Measurements from ENCODE around the gene FSD1.
A peak's percentile ranks its signal among the peaks of the same experiment; 100 is the strongest.
"Not testable (repeated sequence)": the region's sequence is repeated elsewhere in the genome, so short reads cannot be mapped to it uniquely, and the experiment has no call there.

Gene FSD1

GRCh38 chr19:4286141-4286540, 18.3 kb upstream of the FSD1 start:
- DNase-seq: not testable (repeated sequence)

DNA sequence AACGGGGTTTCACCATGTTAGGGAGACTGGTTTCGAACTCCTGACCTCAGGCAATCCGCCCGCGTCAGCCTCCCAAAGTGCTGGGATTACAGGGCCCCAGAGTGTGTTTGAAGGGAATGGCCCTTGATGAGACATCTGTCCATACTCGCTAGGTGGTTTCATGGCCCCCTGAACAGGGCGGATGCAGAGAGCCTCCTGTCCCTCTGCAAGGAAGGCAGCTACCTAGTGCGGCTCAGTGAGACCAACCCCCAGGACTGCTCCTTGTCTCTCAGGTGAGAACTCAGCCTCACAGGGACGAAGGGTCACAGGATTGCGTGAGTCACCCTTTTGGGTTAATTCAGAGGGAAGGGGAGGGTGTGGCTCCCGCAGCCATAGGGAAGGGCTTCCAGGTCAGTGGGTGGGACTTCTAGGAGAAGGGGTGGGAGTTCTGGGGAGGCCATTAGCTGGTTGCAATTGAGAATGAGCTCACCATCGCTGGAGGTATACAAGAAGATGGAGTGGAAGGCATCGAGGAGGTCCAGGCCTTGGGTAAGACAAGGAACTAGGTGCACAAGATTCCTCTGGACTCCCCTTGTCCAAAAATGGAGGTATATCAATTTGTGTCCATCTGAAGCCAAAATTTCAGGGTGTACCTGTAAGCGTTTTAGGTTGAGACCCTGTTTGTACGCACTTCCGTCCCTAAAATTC, 16.2 kb upstream of the FSD1 start:
- DNase-seq: no peak

DNA sequence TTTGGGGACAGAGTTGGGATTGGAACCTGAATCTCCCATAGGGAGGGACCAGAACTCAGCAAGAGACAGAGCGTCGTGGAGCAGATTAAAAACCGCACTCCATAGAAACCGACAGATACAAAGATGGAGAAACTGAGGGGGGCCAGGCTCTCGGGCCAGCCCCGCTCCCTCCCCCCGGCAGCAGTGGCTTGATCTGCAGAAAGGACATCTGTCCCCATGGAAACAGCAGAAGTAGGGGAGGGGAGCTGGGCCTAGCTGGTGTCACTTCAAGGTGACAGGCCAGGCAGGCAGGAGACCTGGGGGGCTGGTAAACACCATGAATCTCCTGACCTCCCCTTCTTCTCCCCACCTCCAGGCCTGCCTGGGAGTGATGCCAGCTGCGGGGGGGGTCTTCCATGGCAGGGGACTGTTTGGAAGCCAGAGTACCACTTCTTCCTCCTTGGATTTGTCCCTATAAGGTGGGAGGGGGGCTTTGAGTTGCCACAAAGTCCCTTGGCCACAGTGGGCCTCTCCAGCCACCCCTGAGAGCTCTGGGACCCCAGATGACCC, 13.1 kb upstream of the FSD1 start:
- no peak for DNase-seq

- no peak for DNase-seq
Observed at GRCh38 chr19:4292515-4292914, 11.9 kb upstream of the FSD1 start.

GRCh38 chr19:4294389-4294788, 10.0 kb upstream of the FSD1 start:
- DNase-seq: no peak

DNA sequence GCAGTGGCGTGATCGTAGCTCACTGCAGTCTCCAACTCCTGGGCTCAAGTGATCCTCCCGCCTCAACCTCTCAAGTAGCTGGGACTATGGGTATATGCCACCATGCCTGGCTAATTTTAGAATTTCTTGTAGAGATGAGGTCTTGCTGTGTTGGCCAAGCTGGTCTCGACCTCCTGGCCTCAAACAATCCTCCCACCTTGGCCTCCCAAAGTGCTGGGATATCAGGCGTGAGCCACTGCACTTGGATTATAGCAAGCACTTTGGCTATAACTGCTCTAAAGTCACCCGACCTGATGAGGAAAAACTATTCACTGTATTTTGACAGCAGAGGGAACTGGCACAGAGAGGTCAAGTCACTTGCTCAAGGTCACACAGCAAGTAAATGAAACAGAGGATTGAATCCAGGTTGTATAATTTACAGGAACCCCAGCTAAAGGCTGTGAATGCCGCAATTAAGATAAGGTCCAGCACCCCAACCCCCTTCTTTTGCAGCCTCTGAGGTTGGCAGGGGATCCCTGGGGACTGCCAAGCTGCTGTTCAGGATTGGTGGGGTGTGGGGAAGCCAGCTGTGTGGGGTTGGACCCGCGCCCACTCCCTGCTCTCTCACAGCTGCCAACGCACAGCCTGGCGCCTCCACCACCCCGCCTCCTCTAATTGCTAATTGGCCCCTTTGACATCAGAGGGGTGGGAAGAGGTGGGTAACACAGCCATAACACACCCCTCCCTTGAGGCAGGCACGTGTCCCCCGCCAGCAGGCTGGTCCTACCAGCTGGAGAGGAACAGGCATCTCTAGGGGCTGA, 8.2 kb upstream of the FSD1 start:
- DNase-seq: peak; percentile 88 to 92

GRCh38 chr19:4297901-4298809, 6.2 kb upstream of the FSD1 start:
- DNase-seq: no peak

DNA sequence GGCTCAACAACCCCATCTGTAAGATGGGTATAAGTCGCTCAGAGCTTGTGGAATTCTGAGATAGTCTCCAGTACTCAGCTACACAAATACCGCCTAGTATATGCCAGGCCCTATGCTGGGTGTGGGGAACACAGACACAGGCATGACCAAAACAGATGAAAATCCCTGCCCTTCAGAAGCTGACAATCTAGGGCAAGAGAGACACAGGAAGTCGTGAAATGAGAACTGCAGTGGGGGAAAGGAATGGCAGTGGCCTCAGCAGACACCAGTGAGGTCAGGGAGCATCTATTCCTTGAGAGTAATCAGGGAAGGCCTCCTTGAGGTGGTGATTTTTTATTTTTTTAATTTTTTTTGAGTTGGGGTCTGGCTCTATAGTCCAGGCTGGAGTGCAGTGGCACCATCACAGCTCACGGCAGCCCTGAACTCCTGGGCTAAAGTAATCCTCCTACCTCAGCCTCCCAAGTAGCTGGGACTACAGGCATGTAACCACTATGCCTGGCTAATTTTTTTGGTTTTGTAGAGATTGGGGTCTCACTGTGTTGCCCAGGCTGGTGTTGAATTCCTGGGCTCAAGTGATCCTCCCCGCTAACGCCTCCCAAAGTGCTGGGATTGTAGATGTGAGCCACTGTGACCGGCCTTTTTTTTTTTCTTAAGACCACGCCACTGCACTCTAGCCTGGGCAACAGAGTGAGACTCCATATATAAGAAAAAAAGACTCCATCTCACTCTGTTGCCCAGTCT, 5.4 kb upstream of the FSD1 start:
- DNase-seq: no peak

- no peak for DNase-seq
Observed at GRCh38 chr19:4300589-4300988, 3.8 kb upstream of the FSD1 start.

GRCh38 chr19:4301590-4302242, 2.7 kb upstream of the FSD1 start:
- no peak for DNase-seq

- DNase-seq: no peak
Observed at GRCh38 chr19:4302243-4302640, 2.2 kb upstream of the FSD1 start, which contains the start of gene TMIGD2. TSS of gene TMIGD2 (minus strand) at chr19:4302389. CDS start at chr19:4302385, 4 bp downstream.

GRCh38 chr19:4303819-4304537, 420 bp upstream of the FSD1 start:
- no peak for DNase-seq

GRCh38 chr19:4305257-4305612, 837 bp downstream of the FSD1 start:
- no peak for DNase-seq

DNA sequence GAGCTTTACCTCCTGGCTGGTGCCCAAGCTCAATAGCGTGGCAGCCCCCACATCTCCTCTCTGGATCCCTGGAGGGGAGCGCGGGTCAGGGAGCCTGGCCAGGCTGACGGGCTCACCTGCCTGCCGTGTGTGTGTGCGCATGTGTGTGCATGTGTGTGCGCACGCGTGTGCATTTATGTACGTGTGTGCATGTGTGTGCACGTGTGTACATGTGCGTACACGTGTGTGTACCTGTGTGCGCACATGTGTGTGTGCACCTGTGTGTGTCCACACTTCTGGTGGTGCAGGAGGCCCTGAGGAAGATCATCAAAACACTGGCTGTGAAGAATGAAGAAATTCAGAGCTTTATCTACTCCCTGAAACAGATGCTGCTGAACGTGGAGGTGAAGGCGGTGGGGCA, 1.3 kb downstream of the FSD1 start:
- DNase-seq: no peak

GRCh38 chr19:4310247-4311121, 6.1 kb downstream of the FSD1 start:
- no peak for DNase-seq

DNA sequence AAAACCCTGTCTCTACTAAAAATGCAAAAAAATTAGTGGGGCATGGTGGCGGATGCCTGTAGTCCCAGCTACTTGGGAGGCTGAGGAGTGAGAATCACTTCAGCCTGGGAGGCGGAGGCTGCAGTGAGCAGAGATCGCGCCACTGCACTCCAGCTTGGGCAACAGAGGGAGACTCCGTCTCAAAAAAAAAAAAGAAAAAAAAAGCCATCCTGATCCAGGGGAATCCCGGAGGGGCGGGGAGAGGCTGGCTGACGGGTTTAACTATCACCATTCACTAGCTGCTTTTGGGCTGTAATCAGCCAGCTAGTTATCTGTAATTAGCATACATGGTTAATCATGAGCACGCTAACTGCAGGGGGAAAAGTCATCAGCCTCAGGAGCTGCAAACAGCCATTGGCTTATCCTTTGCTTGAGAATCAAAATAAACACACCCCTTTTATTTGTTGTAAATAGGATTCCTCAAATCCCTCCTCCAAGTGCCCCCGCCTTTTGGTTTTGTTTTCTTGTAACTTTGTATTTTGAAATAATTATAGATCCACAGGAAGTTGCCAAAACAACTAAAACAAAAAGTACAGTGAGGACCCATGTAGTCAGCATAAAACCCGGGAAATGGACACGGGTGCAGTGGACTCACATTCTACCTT, 9.6 kb downstream of the FSD1 start:
- DNase-seq: no peak

DNA sequence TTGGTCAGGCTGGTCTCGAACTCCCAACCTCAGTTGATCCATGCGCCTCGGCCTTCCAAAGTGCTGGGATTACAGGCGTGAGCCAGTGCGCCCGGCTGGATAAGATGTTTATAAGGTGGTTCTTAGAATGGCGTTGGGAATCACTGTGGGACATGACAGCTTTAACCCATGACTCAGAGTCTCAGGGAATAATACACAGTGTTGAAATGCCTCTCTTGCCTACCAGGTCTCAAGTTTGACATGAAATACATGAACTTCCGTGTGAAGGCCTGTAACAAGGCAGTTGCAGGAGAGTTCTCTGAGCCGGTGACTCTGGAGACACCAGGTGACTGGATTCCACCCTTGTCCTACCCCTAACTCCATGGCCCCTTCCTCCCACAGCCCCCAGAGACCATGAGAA, 12.6 kb downstream of the FSD1 start:
- no peak for DNase-seq

- DNase-seq: no peak
Observed at GRCh38 chr19:4318460-4318859, 14.1 kb downstream of the FSD1 start.

- no peak for DNase-seq
Observed at GRCh38 chr19:4319067-4319718, 14.8 kb downstream of the FSD1 start.

Data from NCI-H2081 (cell line).